Muscle layer of duodenum (tissue), 2 donors: ENCODE measurements around the gene COL21A1.

ENCODE experiments used
- H3K27ac ChIP-seq: one replicate; pipeline ENCODE4 v1.7.0; 2013; ENCODE audit warnings: mild to moderate bottlenecking, low read length
- H3K27me3 ChIP-seq: one replicate; pipeline ENCODE4 v1.7.0; 2013; ENCODE audit warnings: low read depth, mild to moderate bottlenecking, control low read depth, low read length
- H3K36me3 ChIP-seq, 2 donors: one replicate each; pipeline ENCODE4 v1.7.0; 2013; ENCODE audit warnings: low read length in 2 of 2, control low read depth in 1 of 2, mild to moderate bottlenecking in 1 of 2; ENCODE audit not compliant: insufficient read depth in 2 of 2, control insufficient read depth in 1 of 2
- H3K4me1 ChIP-seq, 2 donors: one replicate each; pipeline ENCODE4 v1.7.0; 2013; ENCODE audit warnings: low read length in 2 of 2, mild to moderate bottlenecking in 2 of 2, control low read depth in 1 of 2, moderate library complexity in 1 of 2; ENCODE audit not compliant: insufficient read depth in 2 of 2, control insufficient read depth in 1 of 2
- H3K4me3 ChIP-seq, 2 donors: one replicate each; pipeline ENCODE4 v1.7.0; 2013; ENCODE audit warnings: low read length in 2 of 2, low read depth in 1 of 2, mild to moderate bottlenecking in 1 of 2
- H3K9me3 ChIP-seq, 2 donors: one replicate each; pipeline ENCODE4 v1.7.0; 2013; ENCODE audit warnings: low read length in 2 of 2, control low read depth in 1 of 2, mild to moderate bottlenecking in 1 of 2; ENCODE audit not compliant: control insufficient read depth in 1 of 2
- donor health status: healthy.

COL21A1 gene

GRCh38 chr6:56148488-56149186 lies 98.7 kb downstream of the COL21A1 start:
- H3K9me3 ChIP-seq = peaks cover 0 to 6% of the 10 kb centered on the region in 2 donors
- no peaks in the 10 kb centered on the region for H3K36me3 ChIP-seq
- H3K4me3 ChIP-seq = no peak overlapping the region
- H3K4me1 ChIP-seq = peaks cover 0 to 13% of the 10 kb centered on the region in 2 donors
- H3K27me3 ChIP-seq = no peaks in the 10 kb centered on the region
- H3K27ac ChIP-seq = no peak overlapping the region

DNA sequence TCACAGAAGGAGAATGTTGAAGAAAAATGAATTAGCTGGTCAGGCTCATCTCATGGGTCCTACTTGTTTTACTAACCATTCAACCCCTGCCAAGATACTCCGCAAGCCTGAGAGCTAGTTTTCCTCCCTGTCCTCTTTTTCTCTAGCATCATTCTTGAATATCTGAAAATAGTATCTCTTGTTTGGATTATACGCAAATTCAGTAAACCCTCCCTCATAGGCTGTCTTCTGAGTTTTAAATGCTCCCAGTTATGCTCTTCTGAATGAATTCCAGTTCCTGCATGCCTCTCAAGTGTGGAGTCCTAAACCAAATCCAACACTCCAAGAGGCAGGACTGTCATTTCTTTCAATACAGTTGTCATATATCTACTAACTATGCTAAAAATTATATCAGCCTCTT lies 99.6 kb downstream of the COL21A1 start:
- Histone ChIP-seq H3K4me3 (no peak overlapping the region), H3K27me3 (no peaks in the 10 kb centered on the region), H3K36me3 (no peaks in the 10 kb centered on the region), H3K27ac (no peak overlapping the region), H3K4me1 (peaks cover 0 to 13% of the 10 kb centered on the region in 2 donors), H3K9me3 (peaks cover 0 to 1% of the 10 kb centered on the region in 2 donors)

DNA sequence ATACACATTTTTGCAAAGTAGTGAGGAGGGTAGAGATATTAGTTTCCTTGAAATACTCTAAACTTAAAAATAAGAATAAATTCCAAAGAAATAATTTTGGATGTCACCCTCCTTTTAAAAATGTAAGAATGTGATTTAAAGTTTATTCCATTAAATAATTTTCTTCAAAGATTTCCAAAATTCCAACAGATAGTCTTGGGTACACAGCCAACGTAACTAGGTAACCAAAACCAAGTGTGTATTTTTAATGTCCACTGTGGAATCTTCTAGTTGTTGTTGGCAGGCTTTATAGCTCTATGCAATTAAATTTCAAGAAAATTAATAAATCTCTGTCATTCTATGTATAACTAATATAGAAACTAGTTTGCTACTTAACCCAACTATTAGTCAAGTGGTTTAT lies 101.3 kb downstream of the COL21A1 start:
- Histone ChIP-seq H3K27ac (no peak overlapping the region), H3K9me3 (no peaks in the 10 kb centered on the region), H3K4me1 (peaks cover 0 to 13% of the 10 kb centered on the region in 2 donors), H3K27me3 (no peaks in the 10 kb centered on the region), H3K36me3 (no peaks in the 10 kb centered on the region), H3K4me3 (no peak overlapping the region)

DNA sequence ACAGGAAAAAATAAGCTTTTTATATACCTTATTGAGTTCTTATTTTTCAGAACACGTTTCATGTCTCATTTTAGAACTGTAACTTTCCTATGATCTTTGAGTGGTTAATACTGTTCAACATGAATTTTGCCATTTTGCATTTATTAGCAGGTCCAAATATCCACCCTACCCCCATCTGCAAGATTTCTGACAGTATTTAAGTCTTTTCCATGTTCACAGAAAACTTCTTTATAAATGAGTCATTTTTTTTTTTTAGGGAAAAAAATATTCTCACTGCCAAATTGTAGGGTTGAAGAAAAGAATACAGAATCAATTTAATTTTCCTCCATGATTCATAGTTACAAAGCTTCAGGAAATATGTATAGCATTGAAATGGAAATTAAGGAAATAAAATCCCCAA lies 101.8 kb downstream of the COL21A1 start:
- no peaks in the 10 kb centered on the region for H3K36me3 ChIP-seq
- peaks cover 0 to 13% of the 10 kb centered on the region in 2 donors for H3K4me1 ChIP-seq
- H3K27me3 ChIP-seq = no peaks in the 10 kb centered on the region
- no peaks in the 10 kb centered on the region for H3K9me3 ChIP-seq
- no peak overlapping the region for H3K27ac ChIP-seq
- no peak overlapping the region for H3K4me3 ChIP-seq

DNA sequence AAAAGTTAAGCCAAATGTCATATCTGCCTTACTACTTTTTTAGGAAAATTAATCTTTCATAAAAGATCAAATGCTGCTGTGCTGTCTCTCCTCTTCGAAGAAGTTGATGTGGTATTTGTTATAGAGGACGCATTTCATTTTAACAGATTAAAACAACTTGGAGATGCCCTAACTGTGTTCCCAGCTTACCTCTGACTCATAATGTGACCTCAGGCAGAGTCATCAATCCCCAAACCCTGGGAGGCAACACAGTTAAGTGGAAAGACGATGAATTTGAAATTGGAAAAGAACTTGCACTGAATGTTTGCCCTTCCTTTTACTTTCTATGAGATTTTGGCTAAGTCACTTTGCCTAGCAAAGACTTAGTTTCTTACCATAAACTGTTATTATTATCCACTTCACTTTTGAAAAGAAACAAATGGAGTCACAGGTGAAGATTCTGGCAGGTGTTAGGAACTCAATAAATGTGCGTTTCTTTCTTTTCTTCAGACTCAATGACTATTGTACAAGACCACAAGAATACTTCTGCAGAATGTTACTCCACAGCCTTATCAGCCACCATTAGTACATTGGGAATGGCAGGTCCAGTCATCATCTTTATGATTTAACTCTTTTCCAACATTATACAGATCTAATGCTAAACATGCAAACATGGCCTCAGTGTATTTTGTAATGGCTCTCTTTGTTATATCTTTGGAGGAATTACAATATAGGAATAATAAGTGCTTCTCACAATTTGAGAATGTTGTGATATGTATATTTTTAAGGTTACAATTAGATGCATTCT lies 102.6 kb downstream of the COL21A1 start:
- H3K4me3 ChIP-seq = no peak overlapping the region
- no peaks in the 10 kb centered on the region for H3K27me3 ChIP-seq
- H3K36me3 ChIP-seq = no peaks in the 10 kb centered on the region
- H3K27ac ChIP-seq = no peak overlapping the region
- H3K9me3 ChIP-seq = no peaks in the 10 kb centered on the region
- peaks cover 0 to 13% of the 10 kb centered on the region in 2 donors for H3K4me1 ChIP-seq

- Histone ChIP-seq H3K27ac (no peak overlapping the region), H3K4me3 (no peak overlapping the region), H3K36me3 (no peaks in the 10 kb centered on the region), H3K4me1 (peaks cover 0 to 13% of the 10 kb centered on the region in 2 donors), H3K9me3 (no peaks in the 10 kb centered on the region), H3K27me3 (no peaks in the 10 kb centered on the region)
These were observed 103.6 kb downstream of the COL21A1 start for GRCh38 chr6:56143796-56144195.

GRCh38 chr6:56140090-56140489 lies 107.3 kb downstream of the COL21A1 start:
- H3K36me3 ChIP-seq = no peaks in the 10 kb centered on the region
- H3K27me3 ChIP-seq = no peaks in the 10 kb centered on the region
- no peak overlapping the region for H3K27ac ChIP-seq
- H3K4me3 ChIP-seq = no peak overlapping the region
- H3K4me1 ChIP-seq = peaks cover 0 to 4% of the 10 kb centered on the region in 2 donors
- H3K9me3 ChIP-seq = no peaks in the 10 kb centered on the region

DNA sequence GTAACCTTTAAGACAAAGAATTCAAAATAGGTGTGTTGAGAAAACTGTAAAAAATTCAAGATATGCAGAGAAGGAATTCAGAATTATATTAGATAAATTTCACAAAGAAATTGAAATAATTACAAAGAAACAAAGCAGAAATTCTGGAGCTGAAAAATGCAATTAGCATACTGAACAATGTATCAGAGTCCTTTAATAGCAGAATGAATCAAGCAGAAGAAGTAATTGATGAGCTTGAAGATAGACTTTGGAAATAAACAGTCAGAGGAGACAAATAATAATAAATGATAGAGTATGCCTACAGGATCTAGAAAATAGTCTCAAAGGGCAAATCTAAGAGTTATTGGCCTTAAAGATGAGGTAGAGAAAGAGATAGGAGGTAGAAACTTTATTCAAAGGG lies 131.7 kb downstream of the COL21A1 start:
- no peaks in the 10 kb centered on the region for H3K4me1 ChIP-seq
- no peaks in the 10 kb centered on the region for H3K27me3 ChIP-seq
- peaks cover 0 to 9% of the 10 kb centered on the region in 2 donors for H3K9me3 ChIP-seq
- no peak overlapping the region for H3K4me3 ChIP-seq
- H3K27ac ChIP-seq = no peak overlapping the region
- peaks cover 0 to 3% of the 10 kb centered on the region in 2 donors for H3K36me3 ChIP-seq

DNA sequence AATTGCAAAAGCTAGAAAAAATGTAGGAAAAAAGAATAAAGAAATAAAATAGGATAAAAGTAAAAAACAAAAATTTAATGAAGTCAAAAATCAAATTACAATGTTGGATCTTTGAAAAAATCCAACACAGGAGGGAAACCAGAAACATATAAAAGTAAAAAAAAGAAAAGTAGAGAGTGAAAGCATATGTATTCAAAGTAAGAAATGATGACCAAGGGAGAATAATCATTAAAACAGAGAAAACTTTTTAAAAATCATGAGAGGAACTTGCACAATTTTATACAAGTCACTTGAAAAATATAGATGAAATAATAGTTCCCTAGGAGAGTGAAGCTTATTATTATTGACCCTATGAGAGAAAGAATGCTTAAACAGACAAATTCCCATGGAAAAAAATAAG lies 138.2 kb downstream of the COL21A1 start:
- Histone ChIP-seq H3K36me3 (peaks cover 0 to 3% of the 10 kb centered on the region in 2 donors), H3K4me1 (no peaks in the 10 kb centered on the region), H3K27me3 (no peaks in the 10 kb centered on the region), H3K27ac (no peak overlapping the region), H3K9me3 (no peaks in the 10 kb centered on the region), H3K4me3 (no peak overlapping the region)

DNA sequence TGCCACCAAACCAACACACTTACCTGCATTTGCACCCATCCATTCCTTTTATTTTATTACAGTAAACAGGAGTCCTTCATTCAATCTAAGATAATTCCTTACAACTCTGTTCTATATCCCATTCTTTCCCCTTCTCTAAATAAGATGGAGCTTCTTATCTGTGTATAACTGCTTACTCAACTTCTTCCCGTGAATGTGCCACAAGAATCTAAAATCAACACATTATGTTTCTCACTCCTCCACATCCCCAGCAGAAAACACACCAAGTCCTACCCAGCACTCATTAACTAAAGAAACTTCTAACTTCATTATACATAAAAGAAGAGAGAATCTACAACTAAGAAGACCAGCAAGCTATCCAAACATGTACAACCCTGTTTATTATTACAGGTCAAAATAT lies 141.1 kb downstream of the COL21A1 start:
- Histone ChIP-seq H3K27me3 (no peaks in the 10 kb centered on the region), H3K36me3 (no peaks in the 10 kb centered on the region), H3K4me1 (no peaks in the 10 kb centered on the region), H3K27ac (no peak overlapping the region), H3K9me3 (no peaks in the 10 kb centered on the region), H3K4me3 (no peak overlapping the region)

DNA sequence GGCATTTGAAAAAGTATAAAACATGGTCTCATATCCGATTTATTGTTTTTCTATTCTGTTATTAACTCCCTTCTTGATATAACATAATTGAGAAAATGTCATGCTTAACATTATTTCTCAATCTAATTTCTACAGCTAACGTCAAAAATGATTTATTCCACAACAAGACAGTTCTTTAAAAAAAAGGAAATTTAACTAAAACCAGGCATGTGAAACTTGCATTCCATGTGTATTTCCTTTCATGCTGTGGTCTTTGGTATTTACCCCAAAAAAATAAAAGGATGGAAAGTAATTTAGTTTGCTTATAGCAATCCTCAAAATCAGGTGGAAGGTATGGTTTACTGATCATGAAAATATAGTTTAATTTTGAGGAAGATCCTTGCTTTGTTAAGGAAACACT lies 142.8 kb downstream of the COL21A1 start:
- Histone ChIP-seq H3K36me3 (no peaks in the 10 kb centered on the region), H3K4me1 (no peaks in the 10 kb centered on the region), H3K27ac (no peak overlapping the region), H3K9me3 (no peaks in the 10 kb centered on the region), H3K27me3 (no peaks in the 10 kb centered on the region), H3K4me3 (no peak overlapping the region)
